NCI-H1930 (cell line): ENCODE measurements around the gene NDUFB8.
"Not testable (repeated sequence)": the region's sequence is repeated elsewhere in the genome, so short reads cannot be mapped to it uniquely, and the experiment has no call there.

ENCODE experiments used
- DNase-seq, 2 experiments: peaks; one replicate each; lab custom pipeline; 2025; lab: John Stamatoyannopoulos, UW

NDUFB8 gene

GRCh38 chr10:100529475-100530298 lies at the start of gene NDUFB8:
TSS of gene NDUFB8 (minus strand) at chr10:100529871. CDS start at chr10:100529851, 20 bp downstream.
- DNase-seq = peak; percentile 61 to 68

- DNase-seq = no peak
Observed at GRCh38 chr10:100576282-100576635, 46.6 kb upstream of the NDUFB8 start.

- DNase-seq = no peak
Observed at GRCh38 chr10:100575585-100576281, 46.1 kb upstream of the NDUFB8 start.

- DNase-seq = not testable (repeated sequence)
Observed at GRCh38 chr10:100575146-100575545, 45.5 kb upstream of the NDUFB8 start.

GRCh38 chr10:100571084-100571856 lies 41.6 kb upstream of the NDUFB8 start:
- DNase-seq = no peak

GRCh38 chr10:100570506-100570905 lies 40.8 kb upstream of the NDUFB8 start:
- DNase-seq = no peak

GRCh38 chr10:100569687-100570481 lies 40.2 kb upstream of the NDUFB8 start:
- DNase-seq = no peak

GRCh38 chr10:100568912-100569311 lies 39.2 kb upstream of the NDUFB8 start:
- no peak for DNase-seq

- no peak for DNase-seq
Observed at GRCh38 chr10:100567826-100568225, 38.2 kb upstream of the NDUFB8 start.

- DNase-seq = no peak
Observed at GRCh38 chr10:100567249-100567648, 37.6 kb upstream of the NDUFB8 start.

GRCh38 chr10:100566561-100566960 lies 36.9 kb upstream of the NDUFB8 start:
- no peak for DNase-seq

GRCh38 chr10:100565206-100565985 lies 35.7 kb upstream of the NDUFB8 start:
- DNase-seq = no peak

- DNase-seq = peak; percentile 58 to 66
Observed at GRCh38 chr10:100562008-100562672, 32.5 kb upstream of the NDUFB8 start.

GRCh38 chr10:100561005-100561404 lies 31.3 kb upstream of the NDUFB8 start:
- no peak for DNase-seq

- no peak for DNase-seq
Observed at GRCh38 chr10:100560248-100560647, 30.6 kb upstream of the NDUFB8 start.

GRCh38 chr10:100554902-100555301 lies 25.2 kb upstream of the NDUFB8 start:
- no peak for DNase-seq

GRCh38 chr10:100553929-100554328 lies 24.3 kb upstream of the NDUFB8 start:
- no peak for DNase-seq

- no peak for DNase-seq
Observed at GRCh38 chr10:100551738-100552137, 22.1 kb upstream of the NDUFB8 start.

- no peak for DNase-seq
Observed at GRCh38 chr10:100551196-100551595, 21.5 kb upstream of the NDUFB8 start.

- DNase-seq = no peak
Observed at GRCh38 chr10:100544950-100545349, 15.3 kb upstream of the NDUFB8 start.
